OCI-LY7 (cell line): ENCODE results near the gene SCAND1. TPM values are rescaled to one million over a fixed set of nuclear protein-coding genes. Genes with fewer than 3 reads are reported as not detected.

ENCODE experiments used
- BruUV-seq: library from RNA; stranded (reverse); fragments of 400-500 nt; replicated peaks from 2 replicates; lab custom pipeline; 2021; lab: Mats Ljungman, UMichigan
- CTCF ChIA-PET: fragments of 300-600 bp; sonication (Branson Sonifier 250); formaldehyde crosslinking; loops from one replicate; lab custom pipeline; 2022; ENCODE audit warnings: antibody characterized with exemption; ENCODE audit not compliant: unreplicated experiment; lab: Charles Lee
- POLR2A ChIA-PET: fragments of 300-600 bp; sonication (Branson Sonifier 250); formaldehyde crosslinking; loops from one replicate; lab custom pipeline; 2022; ENCODE audit warnings: antibody characterized with exemption; lab: Charles Lee
- DNase-seq: peaks from one replicate; pipeline ENCODE4 v3.0.0-alpha.2; 2015; ENCODE audit warnings: low spot score
- H2AFZ ChIP-seq: fragments of 200-600 bp; sonication (generic), shearing (Covaris generic); 2 replicates; pipeline ENCODE4 v1.6.1; 2014; ENCODE audit warnings: mild to moderate bottlenecking, antibody characterized with exemption, low read length, moderate library complexity
- H3K27ac ChIP-seq: fragments of 200-600 bp; sonication (generic); 2 replicates; pipeline ENCODE4 v1.5.1; 2014; ENCODE audit warnings: mixed run types, low read depth, mild to moderate bottlenecking, moderate library complexity, low read length, inconsistent platforms; ENCODE audit not compliant: poor library complexity, severe bottlenecking
- H3K36me3 ChIP-seq: fragments of 200-600 bp; sonication (generic); 2 replicates; pipeline ENCODE4 v1.6.1; 2014; ENCODE audit warnings: mild to moderate bottlenecking, antibody characterized with exemption, low read length, moderate library complexity, mixed read lengths; ENCODE audit not compliant: insufficient read depth
- H3K4me1 ChIP-seq: fragments of 200-600 bp; sonication (generic); 2 replicates; pipeline ENCODE4 v1.5.1; 2014; ENCODE audit warnings: mild to moderate bottlenecking, low read length; ENCODE audit not compliant: insufficient read depth, poor library complexity, severe bottlenecking
- H3K4me2 ChIP-seq: fragments of 200-600 bp; sonication (generic); 2 replicates; pipeline ENCODE4 v1.6.1; 2014; ENCODE audit warnings: mild to moderate bottlenecking, low read length
- H3K4me3 ChIP-seq: fragments of 200-600 bp; sonication (generic); 2 replicates; pipeline ENCODE4 v1.5.1; 2014; ENCODE audit warnings: mild to moderate bottlenecking, low read depth, low read length; ENCODE audit not compliant: poor library complexity, severe bottlenecking
- H3K79me2 ChIP-seq: fragments of 200-600 bp; sonication (generic); 2 replicates; pipeline ENCODE4 v1.6.1; 2016; ENCODE audit warnings: low read depth, mild to moderate bottlenecking, low read length, moderate library complexity, mixed read lengths; ENCODE audit not compliant: insufficient read depth
- H3K9me2 ChIP-seq: fragments of 200-600 bp; sonication (generic); 2 replicates; pipeline ENCODE4 v1.6.1; 2016; ENCODE audit warnings: mild to moderate bottlenecking, low read length, mixed read lengths; ENCODE audit not compliant: insufficient read depth
- H3K9me3 ChIP-seq: fragments of 200-600 bp; sonication (generic); 2 replicates; pipeline ENCODE4 v1.6.1; 2014; ENCODE audit warnings: mild to moderate bottlenecking, mixed run types, low read length, mixed read lengths
- H4K20me1 ChIP-seq: fragments of 200-600 bp; sonication (generic); 2 replicates; pipeline ENCODE4 v1.6.1; 2014; ENCODE audit warnings: mild to moderate bottlenecking, antibody characterized with exemption, low read length, moderate library complexity, mixed read lengths; ENCODE audit not compliant: insufficient read depth
- EZH2phosphoT487 ChIP-seq: fragments of 200-600 bp; sonication (generic); IDR thresholded peaks from 2 replicates; pipeline ENCODE4 v1.6.1; 2018; ENCODE audit warnings: low read depth, borderline replicate concordance, mild to moderate bottlenecking, mixed run types, antibody characterized with exemption, low read length, moderate library complexity, mixed read lengths
- intact Hi-C: fragments of 100-400 bp; cut with micrococcal nuclease; formaldehyde crosslinking; loops from one replicate; pipeline ENCODE4 v1.10.0; 2022; ENCODE audit not compliant: unreplicated experiment
- total RNA-seq, 2 experiments: library from RNA; depleted of rRNA in 1 of 2; stranded (reverse); fragments of >200 nt in 1 of 2; shearing (Covaris generic) in 1 of 2; gene quantifications; 2 replicates each; pipeline ENCODE4 v1.2.3, GENCODE V29; 2014 to 2022
- TF ChIP-seq, protein P1 (sequence below): fragments of 200-600 bp; sonication (generic); conservative IDR thresholded peaks from 2 replicates; pipeline ENCODE4 v1.5.1; 2014; ENCODE audit warnings: mild to moderate bottlenecking, antibody characterized with exemption, low read length, moderate library complexity, mixed read lengths

The SCAND1 gene
- total RNA-seq, 2 experiments from 2014 or later, result 75.6 to 97.6 TPM

DNA sequence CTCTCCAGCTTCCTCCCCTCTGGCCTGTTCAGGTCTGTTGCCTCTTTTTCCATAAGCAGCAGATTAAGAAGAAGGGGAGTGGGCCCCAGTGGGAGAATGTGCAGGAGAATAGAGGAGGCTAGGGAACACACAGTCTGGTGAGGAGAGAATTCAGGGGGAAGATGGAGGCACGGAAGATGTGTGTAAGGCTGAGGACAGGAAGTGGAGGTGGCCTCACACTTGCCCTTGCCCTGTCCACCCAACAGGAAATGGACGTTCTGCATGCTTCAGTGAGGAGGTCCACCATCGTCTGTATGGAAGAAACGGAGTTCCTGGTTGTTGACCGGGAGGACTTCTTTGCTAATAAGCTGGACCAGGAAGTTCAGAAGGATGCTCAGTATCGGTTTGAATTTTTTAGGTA is 30.1 kb upstream of the SCAND1 start:
- no peak for TF ChIP-seq EZH2phosphoT487
- TF ChIP-seq, protein P1, sequence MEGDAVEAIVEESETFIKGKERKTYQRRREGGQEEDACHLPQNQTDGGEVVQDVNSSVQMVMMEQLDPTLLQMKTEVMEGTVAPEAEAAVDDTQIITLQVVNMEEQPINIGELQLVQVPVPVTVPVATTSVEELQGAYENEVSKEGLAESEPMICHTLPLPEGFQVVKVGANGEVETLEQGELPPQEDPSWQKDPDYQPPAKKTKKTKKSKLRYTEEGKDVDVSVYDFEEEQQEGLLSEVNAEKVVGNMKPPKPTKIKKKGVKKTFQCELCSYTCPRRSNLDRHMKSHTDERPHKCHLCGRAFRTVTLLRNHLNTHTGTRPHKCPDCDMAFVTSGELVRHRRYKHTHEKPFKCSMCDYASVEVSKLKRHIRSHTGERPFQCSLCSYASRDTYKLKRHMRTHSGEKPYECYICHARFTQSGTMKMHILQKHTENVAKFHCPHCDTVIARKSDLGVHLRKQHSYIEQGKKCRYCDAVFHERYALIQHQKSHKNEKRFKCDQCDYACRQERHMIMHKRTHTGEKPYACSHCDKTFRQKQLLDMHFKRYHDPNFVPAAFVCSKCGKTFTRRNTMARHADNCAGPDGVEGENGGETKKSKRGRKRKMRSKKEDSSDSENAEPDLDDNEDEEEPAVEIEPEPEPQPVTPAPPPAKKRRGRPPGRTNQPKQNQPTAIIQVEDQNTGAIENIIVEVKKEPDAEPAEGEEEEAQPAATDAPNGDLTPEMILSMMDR, result no peak
- Histone ChIP-seq H4K20me1 (no peaks in the 10 kb centered on the region), H3K36me3 (no peaks in the 10 kb centered on the region), H3K9me2 (no peaks in the 10 kb centered on the region), H3K79me2 (no peaks in the 10 kb centered on the region), H2AFZ (peak overlapping the region; percentile 56), H3K27ac (no peak overlapping the region), H3K4me2 (no peak overlapping the region), H3K4me1 (peaks cover 9% of the 10 kb centered on the region), H3K4me3 (no peak overlapping the region), H3K9me3 (no peaks in the 10 kb centered on the region)
- ChIA-PET POLR2A (interaction anchor here (0.7 to 1.0 kb wide), 2 partner anchors 156 to 762 kb away, joined by 3 to 4 read pairs; no protein-coding TSS in a partner anchor), CTCF (no interaction called here)
- intact Hi-C loops, result no loop called here
- DNase-seq, result no peak
- BruUV-seq, result no TSS peak

DNA sequence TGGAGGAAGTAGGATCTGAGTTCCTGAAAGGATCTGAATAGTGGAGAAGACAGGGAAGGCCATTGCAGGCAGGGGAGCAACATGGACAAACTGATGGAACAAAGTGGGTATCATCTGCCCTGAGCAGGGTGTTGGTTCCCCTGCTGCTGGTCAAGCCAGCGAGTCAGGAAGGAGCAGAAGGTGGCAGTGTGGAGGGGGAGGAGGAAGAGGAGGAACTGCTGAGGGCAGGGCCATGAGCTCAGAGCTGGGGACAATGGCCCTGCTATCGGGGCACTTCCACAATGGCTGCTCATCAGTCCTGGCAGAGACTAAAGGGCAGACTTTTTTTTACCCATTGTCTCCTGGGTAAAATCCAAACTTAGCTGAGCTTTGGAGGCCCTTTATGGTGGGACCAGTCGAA is 27.7 kb upstream of the SCAND1 start:
- DNase-seq, result peak; percentile 19
- no peaks in the 10 kb centered on the region for H3K79me2 ChIP-seq
- H3K4me1 ChIP-seq, result peaks cover 27% of the 10 kb centered on the region
- H3K27ac ChIP-seq, result no peak overlapping the region
- H2AFZ ChIP-seq, result peak overlapping the region; percentile 28; the same call in 1 of the 2 replicates
- intact Hi-C loops, result no loop called here
- no peaks in the 10 kb centered on the region for H3K9me2 ChIP-seq
- ChIA-PET POLR2A (interaction anchor here (1.4 kb wide), 1 partner anchor 27 kb away, joined by 3 read pairs; the partner anchor contains the start of gene SCAND1), CTCF (interaction anchor here (1.0 kb wide), 1 partner anchor 162 kb away, joined by 5 read pairs; no protein-coding TSS in a partner anchor)
- TF ChIP-seq, protein P1, result no peak
- no peak for TF ChIP-seq EZH2phosphoT487
- no peak overlapping the region for H3K4me2 ChIP-seq
- no TSS peak for BruUV-seq
- no peaks in the 10 kb centered on the region for H3K36me3 ChIP-seq
- H3K4me3 ChIP-seq, result no peak overlapping the region
- H4K20me1 ChIP-seq, result no peaks in the 10 kb centered on the region
- H3K9me3 ChIP-seq, result no peaks in the 10 kb centered on the region

DNA sequence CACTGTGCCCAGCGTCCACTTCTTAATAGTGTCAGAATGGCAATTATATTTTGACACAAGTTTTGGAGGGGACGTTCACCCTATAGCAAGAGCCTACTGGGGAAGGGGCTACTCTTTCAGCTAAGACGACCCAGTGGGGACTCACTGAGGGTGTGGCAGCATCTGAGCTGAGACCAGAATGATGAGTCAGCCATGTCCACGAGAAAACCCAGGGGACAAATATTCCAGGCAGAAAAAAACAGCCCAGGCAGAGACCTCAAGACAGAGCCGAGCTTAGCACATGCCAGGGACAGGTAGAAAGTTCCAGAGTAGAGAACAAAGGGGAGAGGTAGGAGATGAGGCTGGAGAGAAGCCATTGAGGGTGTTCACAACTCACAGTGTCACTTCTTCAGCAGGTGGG is 25.2 kb upstream of the SCAND1 start:
- no peak overlapping the region for H3K4me2 ChIP-seq
- intact Hi-C loops, result no loop called here
- no TSS peak for BruUV-seq

More for the DNA sequence above, 25.2 kb upstream of the SCAND1 start:
- H2AFZ ChIP-seq, result no peak overlapping the region
- ChIA-PET CTCF (no interaction called here), POLR2A (interaction anchor here (0.6 kb wide), 1 partner anchor 627 kb away, joined by 3 read pairs; no protein-coding TSS in a partner anchor)
- H3K27ac ChIP-seq, result no peak overlapping the region
- H3K9me2 ChIP-seq, result no peaks in the 10 kb centered on the region
- no peaks in the 10 kb centered on the region for H3K36me3 ChIP-seq
- peaks cover 26% of the 10 kb centered on the region for H3K4me1 ChIP-seq
- H4K20me1 ChIP-seq, result no peaks in the 10 kb centered on the region
- H3K4me3 ChIP-seq, result no peak overlapping the region
- no peaks in the 10 kb centered on the region for H3K9me3 ChIP-seq
- DNase-seq, result no peak
- no peak for TF ChIP-seq EZH2phosphoT487
- TF ChIP-seq, protein P1, result no peak
- no peaks in the 10 kb centered on the region for H3K79me2 ChIP-seq
